ENCODE data around the gene RNF8. TPM values are rescaled to one million over a fixed set of nuclear protein-coding genes. Genes with fewer than 3 reads are reported as not detected.
"Not testable (repeated sequence)": the region's sequence is repeated elsewhere in the genome, so short reads cannot be mapped to it uniquely, and the experiment has no call there.

Gene RNF8
- total RNA-seq, 3 donors from 2014 or later (not counting 1 experiment from before 2014, with no cell fraction given), result 11.4 to 18.2 (median 14.0) TPM

DNA sequence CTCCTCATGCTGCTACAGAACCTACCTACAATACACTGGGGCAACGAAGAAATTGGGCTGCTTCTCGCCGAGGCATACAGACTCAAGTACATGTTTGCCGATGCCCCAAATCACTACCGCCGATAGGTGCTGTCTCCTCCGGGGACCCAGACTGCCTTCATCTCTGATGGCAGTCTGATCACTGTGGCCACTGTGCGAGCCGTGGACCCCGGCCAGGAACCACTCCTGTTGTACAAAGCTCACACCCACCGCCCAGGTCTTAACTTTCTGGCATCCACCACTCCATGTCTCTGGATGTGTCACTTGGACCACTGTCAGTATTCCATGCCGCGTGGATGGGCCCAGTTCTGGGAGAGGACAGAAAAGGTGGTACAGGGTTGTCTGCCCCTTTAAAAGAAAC lies 22.7 kb upstream of the RNF8 start:
- 96% methylated on average over 13 of the region's 13 CpGs for WGBS (ENCODE audit: insufficient coverage)
- Histone ChIP-seq H3K4me1 (ENCODE audit: control insufficient read depth, insufficient read depth, low read length) (no peaks in the 10 kb centered on the region), H3K9me3 (ENCODE audit: control insufficient read depth, insufficient read depth, low read length) (no peaks in the 10 kb centered on the region), H3K27me3 (ENCODE audit: control insufficient read depth, insufficient read depth, low read length) (no peaks in the 10 kb centered on the region), H3K36me3 (ENCODE audit: control insufficient read depth, insufficient read depth, low read length) (peaks cover 13% of the 10 kb centered on the region), H3K27ac (ENCODE audit: low read length) (no peak overlapping the region), H3K4me3 (ENCODE audit: low read length) (no peak overlapping the region)
- DNase-seq (no peak), ATAC-seq (no peak)
- H3K36me3 Mint-ChIP-seq, result no peaks in the 10 kb centered on the region
- peaks cover 0 to under 1% of the 10 kb centered on the region in 2 donors for H3K4me1 Mint-ChIP-seq
- intact Hi-C loops (cut with micrococcal nuclease), result no loop called here
- no peaks in the 10 kb centered on the region for H3K9me3 Mint-ChIP-seq
- H3K27ac Mint-ChIP-seq, result no peak overlapping the region
- H3K4me3 Mint-ChIP-seq, result no peak overlapping the region
- TF ChIP-seq, protein P1, sequence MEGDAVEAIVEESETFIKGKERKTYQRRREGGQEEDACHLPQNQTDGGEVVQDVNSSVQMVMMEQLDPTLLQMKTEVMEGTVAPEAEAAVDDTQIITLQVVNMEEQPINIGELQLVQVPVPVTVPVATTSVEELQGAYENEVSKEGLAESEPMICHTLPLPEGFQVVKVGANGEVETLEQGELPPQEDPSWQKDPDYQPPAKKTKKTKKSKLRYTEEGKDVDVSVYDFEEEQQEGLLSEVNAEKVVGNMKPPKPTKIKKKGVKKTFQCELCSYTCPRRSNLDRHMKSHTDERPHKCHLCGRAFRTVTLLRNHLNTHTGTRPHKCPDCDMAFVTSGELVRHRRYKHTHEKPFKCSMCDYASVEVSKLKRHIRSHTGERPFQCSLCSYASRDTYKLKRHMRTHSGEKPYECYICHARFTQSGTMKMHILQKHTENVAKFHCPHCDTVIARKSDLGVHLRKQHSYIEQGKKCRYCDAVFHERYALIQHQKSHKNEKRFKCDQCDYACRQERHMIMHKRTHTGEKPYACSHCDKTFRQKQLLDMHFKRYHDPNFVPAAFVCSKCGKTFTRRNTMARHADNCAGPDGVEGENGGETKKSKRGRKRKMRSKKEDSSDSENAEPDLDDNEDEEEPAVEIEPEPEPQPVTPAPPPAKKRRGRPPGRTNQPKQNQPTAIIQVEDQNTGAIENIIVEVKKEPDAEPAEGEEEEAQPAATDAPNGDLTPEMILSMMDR (IDR thresholded peaks at IDR 0.05), result no peak
- no peaks in the 10 kb centered on the region for H3K27me3 Mint-ChIP-seq (ENCODE audit: low read depth in 2 of 2)

DNA sequence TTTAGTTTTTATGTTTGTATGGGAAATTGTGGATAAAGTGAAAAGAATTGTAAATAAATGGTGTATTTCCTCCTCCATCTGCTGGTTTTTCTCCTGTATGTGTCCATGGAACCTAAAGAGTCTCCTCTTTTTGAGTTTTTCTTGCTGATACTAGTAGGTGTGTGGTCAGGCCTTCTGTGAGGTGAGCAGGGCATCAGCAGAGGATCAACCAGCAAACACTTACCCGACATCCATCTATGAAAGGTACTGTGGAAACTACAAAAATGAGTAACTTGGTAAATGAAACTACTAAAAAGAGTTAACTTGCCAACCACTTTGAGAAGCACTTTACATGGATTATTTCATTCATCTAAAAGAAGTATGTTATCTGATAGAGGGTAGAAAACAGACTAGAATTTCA lies 20.9 kb upstream of the RNF8 start:
- Histone ChIP-seq H3K27ac (ENCODE audit: low read length) (no peak overlapping the region), H3K4me3 (ENCODE audit: low read length) (no peak overlapping the region), H3K9me3 (ENCODE audit: control insufficient read depth, insufficient read depth, low read length) (no peaks in the 10 kb centered on the region), H3K36me3 (ENCODE audit: control insufficient read depth, insufficient read depth, low read length) (peaks cover 13% of the 10 kb centered on the region), H3K27me3 (ENCODE audit: control insufficient read depth, insufficient read depth, low read length) (no peaks in the 10 kb centered on the region), H3K4me1 (ENCODE audit: control insufficient read depth, insufficient read depth, low read length) (no peaks in the 10 kb centered on the region)
- Mint-ChIP-seq H3K4me1 (no peaks in the 10 kb centered on the region), H3K4me3 (no peak overlapping the region), H3K9me3 (no peaks in the 10 kb centered on the region), H3K36me3 (no peaks in the 10 kb centered on the region), H3K27ac (no peak overlapping the region), H3K27me3 (ENCODE audit: low read depth in 2 of 2) (no peaks in the 10 kb centered on the region)
- TF ChIP-seq, protein P1 (IDR thresholded peaks at IDR 0.05), result no peak
- ATAC-seq (no peak), DNase-seq (no peak)
- WGBS (ENCODE audit: insufficient coverage), result 100% methylated on average over 1 of the region's 1 CpG
- intact Hi-C loops (cut with micrococcal nuclease), result no loop called here

DNA sequence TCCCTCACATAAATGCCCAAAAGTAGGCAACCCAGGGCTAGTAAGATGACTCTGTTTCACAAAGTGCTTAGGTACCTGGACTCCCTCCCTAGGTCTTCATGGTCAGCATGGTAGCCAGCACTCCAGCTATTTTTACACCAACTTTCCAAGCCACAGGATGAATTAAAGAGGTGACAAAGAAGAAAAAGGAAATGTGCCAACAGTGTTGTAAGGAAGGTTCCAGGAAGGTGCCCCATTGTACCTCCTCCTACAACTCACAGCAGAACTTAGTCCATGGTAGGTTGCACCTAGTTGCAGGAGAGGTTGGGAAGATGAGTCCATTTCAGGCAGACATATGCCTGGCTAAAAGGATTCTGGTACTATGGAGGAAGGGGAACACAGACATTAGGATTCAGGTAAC lies 19.7 kb upstream of the RNF8 start:
- no peaks in the 10 kb centered on the region for H3K27me3 ChIP-seq (ENCODE audit: control insufficient read depth, insufficient read depth, low read length)
- Mint-ChIP-seq H3K4me3 (no peak overlapping the region), H3K9me3 (no peaks in the 10 kb centered on the region), H3K27ac (no peak overlapping the region), H3K36me3 (no peaks in the 10 kb centered on the region), H3K27me3 (ENCODE audit: low read depth in 2 of 2) (no peaks in the 10 kb centered on the region), H3K4me1 (no peaks in the 10 kb centered on the region)
- DNase-seq (no peak), ATAC-seq (no peak)
- intact Hi-C loops (cut with micrococcal nuclease), result no loop called here
- TF ChIP-seq, protein P1 (IDR thresholded peaks at IDR 0.05), result no peak
- H3K4me1 ChIP-seq (ENCODE audit: control insufficient read depth, insufficient read depth, low read length), result no peaks in the 10 kb centered on the region
- H3K36me3 ChIP-seq (ENCODE audit: control insufficient read depth, insufficient read depth, low read length), result peaks cover 13% of the 10 kb centered on the region
- H3K9me3 ChIP-seq (ENCODE audit: control insufficient read depth, insufficient read depth, low read length), result no peaks in the 10 kb centered on the region
- H3K4me3 ChIP-seq (ENCODE audit: low read length), result no peak overlapping the region
- H3K27ac ChIP-seq (ENCODE audit: low read length), result no peak overlapping the region

DNA sequence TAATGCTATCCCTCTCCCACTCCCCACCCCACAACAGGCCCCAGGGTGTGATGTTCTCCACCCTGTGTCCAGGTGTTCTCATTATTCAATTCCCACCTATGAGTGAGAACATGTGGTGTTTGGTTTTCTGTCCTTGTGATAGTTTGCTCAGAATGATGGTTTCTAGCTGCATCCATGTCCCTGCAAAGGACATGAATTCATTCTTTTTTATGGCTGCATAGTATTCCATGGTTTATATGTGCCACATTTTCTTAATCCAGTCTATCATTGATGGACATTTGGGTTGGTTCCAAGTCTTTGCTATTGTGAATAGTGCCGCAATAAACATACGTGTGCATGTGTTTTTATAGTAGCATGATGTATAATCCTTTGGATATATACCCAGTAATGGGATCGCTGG lies 15.5 kb upstream of the RNF8 start:
- not testable (repeated sequence) for H3K36me3 Mint-ChIP-seq, H3K9me3 Mint-ChIP-seq

More for the DNA sequence above, 15.5 kb upstream of the RNF8 start:
- H3K27me3 ChIP-seq (ENCODE audit: control insufficient read depth, insufficient read depth, low read length); H3K27me3 Mint-ChIP-seq (ENCODE audit: low read depth in 2 of 2); H3K4me3 Mint-ChIP-seq; ATAC-seq; H3K4me1 ChIP-seq (ENCODE audit: control insufficient read depth, insufficient read depth, low read length); DNase-seq; H3K9me3 ChIP-seq (ENCODE audit: control insufficient read depth, insufficient read depth, low read length); intact Hi-C loops (cut with micrococcal nuclease); H3K36me3 ChIP-seq (ENCODE audit: control insufficient read depth, insufficient read depth, low read length); H3K27ac Mint-ChIP-seq; H3K27ac ChIP-seq (ENCODE audit: low read length); H3K4me3 ChIP-seq (ENCODE audit: low read length); H3K4me1 Mint-ChIP-seq: not testable (repeated sequence)
- 97% methylated on average over 3 of the region's 3 CpGs for WGBS (ENCODE audit: insufficient coverage)

Measured in natural killer cell (primary cell).